Smooth muscle cell (in vitro differentiated cells): ENCODE measurements around the gene HRAS. TPM values are rescaled to one million over a fixed set of nuclear protein-coding genes. Genes with fewer than 3 reads are reported as not detected.

ENCODE experiments used
- DNase-seq: peaks from one replicate; lab custom pipeline; 2025; ENCODE audit not compliant: unreplicated experiment; lab: John Stamatoyannopoulos, UW
- H2AFZ ChIP-seq: fragments of 200-600 bp; sonication (generic); 2 replicates; pipeline ENCODE4 v1.6.0; 2016; ENCODE audit warnings: antibody characterized with exemption, low read depth, mild to moderate bottlenecking
- H3F3A ChIP-seq: fragments of 200-600 bp; sonication (generic); 2 replicates; pipeline ENCODE4 v1.6.0; 2017; ENCODE audit warnings: antibody characterized with exemption, low read depth
- H3K27ac ChIP-seq: fragments of 200-600 bp; sonication (generic); 2 replicates; pipeline ENCODE4 v1.5.1; 2016; ENCODE audit warnings: low read depth, mild to moderate bottlenecking
- H3K27me3 ChIP-seq: fragments of 200-600 bp; sonication (generic); 2 replicates; pipeline ENCODE4 v1.6.1; 2016; ENCODE audit warnings: low read depth, mild to moderate bottlenecking
- H3K36me3 ChIP-seq: fragments of 200-600 bp; sonication (generic); 2 replicates; pipeline ENCODE4 v1.5.1; 2016; ENCODE audit warnings: low read depth
- H3K4me1 ChIP-seq: fragments of 200-600 bp; sonication (generic); 2 replicates; pipeline ENCODE4 v1.5.1; 2016; ENCODE audit warnings: low read depth
- H3K4me2 ChIP-seq: fragments of 200-600 bp; sonication (generic); 2 replicates; pipeline ENCODE4 v1.6.0; 2016; ENCODE audit warnings: mild to moderate bottlenecking
- H3K4me3 ChIP-seq: fragments of 200-600 bp; sonication (generic); 2 replicates; pipeline ENCODE4 v1.5.1; 2016; ENCODE audit warnings: mild to moderate bottlenecking
- H3K79me2 ChIP-seq: fragments of 200-600 bp; sonication (generic); 2 replicates; pipeline ENCODE4 v1.6.0; 2016; ENCODE audit warnings: low read depth, mild to moderate bottlenecking
- H3K9ac ChIP-seq: fragments of 200-600 bp; sonication (generic); 2 replicates; pipeline ENCODE4 v1.6.0; 2016; ENCODE audit warnings: low read depth
- H3K9me3 ChIP-seq: fragments of 200-600 bp; sonication (generic); replicated peaks from 2 replicates; pipeline ENCODE4 v1.5.1; 2016; ENCODE audit warnings: low read depth
- H4K20me1 ChIP-seq: fragments of 200-600 bp; sonication (generic); 2 replicates; pipeline ENCODE4 v1.6.0; 2016; ENCODE audit warnings: low read depth
- WGBS: methylation state at CpG from one replicate; pipeline ENCODE4 v1.1.7; 2016; ENCODE audit warnings: low lambda C conversion rate; 5-methylcytosine and 5-hydroxymethylcytosine counted together
- polyA plus RNA-seq: library from polyadenylated mRNA; unstranded; fragments of >200 nt; fragmentation: Nextera tagmentation; extraction: Ambion mirVana; gene quantifications from 2 replicates; pipeline ENCODE4 v1.2.1, GENCODE V29; 2016
- total RNA-seq: library from RNA; depleted of rRNA; stranded (reverse); fragments of >200 nt; gene quantifications from 2 replicates; pipeline ENCODE4 v1.2.3, GENCODE V29; 2014
- TF ChIP-seq, protein P1 (sequence below): fragments of 200-600 bp; sonication (generic); IDR thresholded peaks from 2 replicates; pipeline ENCODE4 v1.5.1; 2017; ENCODE audit warnings: borderline replicate concordance, mild to moderate bottlenecking, antibody characterized with exemption; ENCODE audit not compliant: insufficient read depth, poor library complexity, severe bottlenecking

Gene HRAS
- total and polyA plus RNA-seq, 2 experiments from 2014 or later = 39.9 to 59.1 TPM

GRCh38 chr11:558503-558902 is 23.1 kb upstream of the HRAS start:
- 90% methylated on average over 13 of the region's 20 CpGs for WGBS
- H3K27me3 ChIP-seq = peaks cover 54% of the 10 kb centered on the region
- TF ChIP-seq, protein P1, sequence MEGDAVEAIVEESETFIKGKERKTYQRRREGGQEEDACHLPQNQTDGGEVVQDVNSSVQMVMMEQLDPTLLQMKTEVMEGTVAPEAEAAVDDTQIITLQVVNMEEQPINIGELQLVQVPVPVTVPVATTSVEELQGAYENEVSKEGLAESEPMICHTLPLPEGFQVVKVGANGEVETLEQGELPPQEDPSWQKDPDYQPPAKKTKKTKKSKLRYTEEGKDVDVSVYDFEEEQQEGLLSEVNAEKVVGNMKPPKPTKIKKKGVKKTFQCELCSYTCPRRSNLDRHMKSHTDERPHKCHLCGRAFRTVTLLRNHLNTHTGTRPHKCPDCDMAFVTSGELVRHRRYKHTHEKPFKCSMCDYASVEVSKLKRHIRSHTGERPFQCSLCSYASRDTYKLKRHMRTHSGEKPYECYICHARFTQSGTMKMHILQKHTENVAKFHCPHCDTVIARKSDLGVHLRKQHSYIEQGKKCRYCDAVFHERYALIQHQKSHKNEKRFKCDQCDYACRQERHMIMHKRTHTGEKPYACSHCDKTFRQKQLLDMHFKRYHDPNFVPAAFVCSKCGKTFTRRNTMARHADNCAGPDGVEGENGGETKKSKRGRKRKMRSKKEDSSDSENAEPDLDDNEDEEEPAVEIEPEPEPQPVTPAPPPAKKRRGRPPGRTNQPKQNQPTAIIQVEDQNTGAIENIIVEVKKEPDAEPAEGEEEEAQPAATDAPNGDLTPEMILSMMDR = no peak
- no peak overlapping the region for H3K27ac ChIP-seq
- no peaks in the 10 kb centered on the region for H3K79me2 ChIP-seq
- no peaks in the 10 kb centered on the region for H3K9me3 ChIP-seq
- no peak overlapping the region for H3K4me2 ChIP-seq
- peaks cover 20% of the 10 kb centered on the region for H4K20me1 ChIP-seq
- H2AFZ ChIP-seq = no peak overlapping the region
- no peak overlapping the region for H3K4me3 ChIP-seq
- peaks cover 8% of the 10 kb centered on the region for H3K4me1 ChIP-seq
- no peaks in the 10 kb centered on the region for H3K36me3 ChIP-seq
- no peak for DNase-seq
- no peak overlapping the region for H3K9ac ChIP-seq
- H3F3A ChIP-seq = no peaks in the 10 kb centered on the region

DNA sequence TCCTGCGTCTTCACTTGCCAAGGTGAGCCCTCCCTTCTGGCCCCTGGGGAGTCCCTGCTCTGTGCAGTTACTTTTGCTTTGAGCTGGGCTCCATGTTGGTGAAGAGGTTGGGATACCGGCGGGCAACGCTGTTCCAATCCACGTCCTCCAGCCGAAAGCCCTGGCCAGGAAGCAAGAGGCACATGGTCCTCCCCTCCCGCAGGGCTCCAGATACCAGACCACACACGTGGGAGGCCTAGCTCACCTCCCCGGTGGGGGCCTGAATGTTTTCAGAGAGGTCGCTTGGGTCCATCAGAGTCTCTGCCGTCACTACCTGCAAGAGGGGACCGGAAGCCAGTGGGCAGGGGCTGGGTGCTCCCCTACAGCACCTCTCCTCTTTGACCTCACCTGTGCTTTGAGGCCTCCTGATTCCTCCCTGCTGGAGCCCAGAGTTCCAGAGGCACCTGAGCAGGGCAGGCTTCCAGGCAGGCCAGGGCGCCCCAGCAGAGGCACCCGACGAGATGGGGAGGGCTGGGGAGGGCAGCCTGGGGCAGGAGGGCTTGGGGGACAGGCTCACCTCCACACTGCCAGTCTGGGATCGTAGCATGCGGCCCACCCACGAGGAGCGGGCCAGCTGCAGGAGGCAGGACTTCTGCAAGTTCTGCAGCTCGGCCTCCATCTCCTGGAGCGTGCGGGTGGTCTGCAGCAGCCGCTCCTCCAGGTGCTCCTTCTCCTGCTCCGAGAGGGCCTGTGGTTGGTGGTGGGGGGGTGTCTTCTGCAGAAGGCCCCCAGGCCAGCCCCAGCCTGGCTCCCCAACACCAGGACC is 22.2 kb upstream of the HRAS start:
- no peak overlapping the region for H3K27ac ChIP-seq

GRCh38 chr11:556662-557256 is 21.4 kb upstream of the HRAS start:
- H3K79me2 ChIP-seq = no peaks in the 10 kb centered on the region
- no peaks in the 10 kb centered on the region for H3F3A ChIP-seq
- H3K36me3 ChIP-seq = no peaks in the 10 kb centered on the region
- WGBS = 85% methylated on average over 17 of the region's 22 CpGs
- no peak overlapping the region for H3K4me2 ChIP-seq
- H3K9ac ChIP-seq = no peak overlapping the region
- DNase-seq = no peak
- no peak overlapping the region for H2AFZ ChIP-seq
- H3K4me3 ChIP-seq = no peak overlapping the region
- peaks cover 8% of the 10 kb centered on the region for H3K4me1 ChIP-seq
- peaks cover 3% of the 10 kb centered on the region for H4K20me1 ChIP-seq
- peaks cover 58% of the 10 kb centered on the region for H3K27me3 ChIP-seq
- no peak overlapping the region for H3K27ac ChIP-seq
- TF ChIP-seq, protein P1 = no peak
- no peaks in the 10 kb centered on the region for H3K9me3 ChIP-seq

More for the DNA sequence above, 22.2 kb upstream of the HRAS start:
- H3K4me2 ChIP-seq = no peak overlapping the region
- no peaks in the 10 kb centered on the region for H3K36me3 ChIP-seq
- peaks cover 10% of the 10 kb centered on the region for H4K20me1 ChIP-seq
- H3F3A ChIP-seq = no peaks in the 10 kb centered on the region
- H3K27me3 ChIP-seq = peaks cover 58% of the 10 kb centered on the region
- TF ChIP-seq, protein P1 = no peak
- H2AFZ ChIP-seq = no peak overlapping the region
- peaks cover 8% of the 10 kb centered on the region for H3K4me1 ChIP-seq
- WGBS = 88% methylated on average over 21 of the region's 24 CpGs
- H3K9me3 ChIP-seq = no peaks in the 10 kb centered on the region
- H3K4me3 ChIP-seq = no peak overlapping the region
- H3K9ac ChIP-seq = no peak overlapping the region
- DNase-seq = no peak
- no peaks in the 10 kb centered on the region for H3K79me2 ChIP-seq
